HFF-Myc (cell line): Measurements from ENCODE around the gene CHRNA1.
"Not testable (repeated sequence)": the region's sequence is repeated elsewhere in the genome, so short reads cannot be mapped to it uniquely, and the experiment has no call there.

Experiments used
- DNase-seq: peaks from one replicate; pipeline ENCODE4 v3.0.0-alpha.2; 2011; ENCODE audit warnings: low read depth; ENCODE audit errors: extremely low read depth
- H3K4me3 ChIP-seq: replicated peaks from 2 replicates; pipeline ENCODE4 v1.5.1; 2011; ENCODE audit warnings: low read depth, mild to moderate bottlenecking, control low read depth, low read length
- CTCF ChIP-seq: IDR thresholded peaks from 2 replicates; pipeline ENCODE4 v1.5.1; 2012; ENCODE audit warnings: mild to moderate bottlenecking, low read depth, low read length, control low read depth; ENCODE audit errors: missing control alignments

CHRNA1 gene

GRCh38 chr2:174711206-174711605 lies 53.1 kb downstream of the CHRNA1 start:
- DNase-seq: no peak
- no peak overlapping the region for H3K4me3 ChIP-seq
- no peak for TF ChIP-seq CTCF

GRCh38 chr2:174709416-174710004 lies 54.8 kb downstream of the CHRNA1 start:
- not testable (repeated sequence) for DNase-seq, H3K4me3 ChIP-seq

GRCh38 chr2:174708713-174709112 lies 55.6 kb downstream of the CHRNA1 start:
- no peak overlapping the region for H3K4me3 ChIP-seq
- DNase-seq: no peak
- TF ChIP-seq CTCF: no peak

GRCh38 chr2:174705321-174705720 lies 59.0 kb downstream of the CHRNA1 start:
- no peak overlapping the region for H3K4me3 ChIP-seq
- DNase-seq: no peak
- no peak for TF ChIP-seq CTCF

GRCh38 chr2:174704642-174705041 lies 59.6 kb downstream of the CHRNA1 start:
- TF ChIP-seq CTCF: no peak
- no peak overlapping the region for H3K4me3 ChIP-seq
- DNase-seq: no peak

- TF ChIP-seq CTCF: no peak
- no peak overlapping the region for H3K4me3 ChIP-seq
- no peak for DNase-seq
These were observed 60.2 kb downstream of the CHRNA1 start for GRCh38 chr2:174704061-174704460.

GRCh38 chr2:174703430-174703829 lies 60.8 kb downstream of the CHRNA1 start:
- TF ChIP-seq CTCF: no peak
- H3K4me3 ChIP-seq: no peak overlapping the region
- no peak for DNase-seq
